ENCODE data around the gene SFMBT1. TPM values are rescaled to one million over a fixed set of nuclear protein-coding genes. Genes with fewer than 3 reads are reported as not detected.

SFMBT1 gene
- total and polyA plus RNA-seq, 2 donors (not counting 1 experiment from before 2014, with no cell fraction given), result 3.7 to 5.6 TPM

GRCh38 chr3:52983828-52984227 is 62.0 kb downstream of the SFMBT1 start:
- Histone ChIP-seq H3K9me3 (ENCODE audit: control insufficient read depth, insufficient read depth, low read depth, low read length) (no peaks in the 10 kb centered on the region), H3K27ac (ENCODE audit: insufficient read depth, low read length) (no peak overlapping the region), H3K9ac (ENCODE audit: insufficient read depth, low read length) (no peak overlapping the region), H3K4me3 (replicated peaks in 1 of 4; ENCODE audit: control extremely low read depth in 1 of 4, insufficient read depth in 1 of 4, low read depth in 3 of 4, low read length in 4 of 4) (no peak overlapping the region), H2AFZ (ENCODE audit: low read length) (no peak overlapping the region), H3K4me2 (ENCODE audit: extremely low read depth, insufficient read depth, low read length) (no peak overlapping the region), H3K36me3 (ENCODE audit: control insufficient read depth, insufficient read depth, low read length) (no peaks in the 10 kb centered on the region), H3K4me1 (ENCODE audit: control insufficient read depth, extremely low read depth, insufficient read depth, low read length) (no peaks in the 10 kb centered on the region), H4K20me1 (ENCODE audit: control insufficient read depth, extremely low read depth, insufficient read depth, low read length) (no peaks in the 10 kb centered on the region), H3K27me3 (ENCODE audit: control insufficient read depth, insufficient read depth, low read length) (no peaks in the 10 kb centered on the region), H3K79me2 (ENCODE audit: control insufficient read depth, insufficient read depth, low read length) (no peaks in the 10 kb centered on the region)
- DNase-seq (ENCODE audit: low read depth in 2 of 2), result no peak
- TF ChIP-seq CTCF (conservative IDR thresholded peaks at IDR 0.05 in 1 of 2, IDR thresholded peaks at IDR 0.05 in 1 of 2; ENCODE audit: low read depth in 1 of 2, low read length in 2 of 2), result no peak
- TF ChIP-seq EZH2 (IDR thresholded peaks at IDR 0.05; ENCODE audit: low read length, missing control alignments), result no peak

GRCh38 chr3:52983336-52983807 is 62.5 kb downstream of the SFMBT1 start:
- Histone ChIP-seq H4K20me1 (ENCODE audit: control insufficient read depth, extremely low read depth, insufficient read depth, low read length) (no peaks in the 10 kb centered on the region), H3K9ac (ENCODE audit: insufficient read depth, low read length) (no peak overlapping the region), H3K9me3 (ENCODE audit: control insufficient read depth, insufficient read depth, low read depth, low read length) (no peaks in the 10 kb centered on the region), H3K27ac (ENCODE audit: insufficient read depth, low read length) (no peak overlapping the region), H3K79me2 (ENCODE audit: control insufficient read depth, insufficient read depth, low read length) (no peaks in the 10 kb centered on the region), H3K4me2 (ENCODE audit: extremely low read depth, insufficient read depth, low read length) (no peak overlapping the region), H3K4me3 (replicated peaks in 1 of 4; ENCODE audit: control extremely low read depth in 1 of 4, insufficient read depth in 1 of 4, low read depth in 3 of 4, low read length in 4 of 4) (no peak overlapping the region), H3K36me3 (ENCODE audit: control insufficient read depth, insufficient read depth, low read length) (no peaks in the 10 kb centered on the region), H2AFZ (ENCODE audit: low read length) (no peak overlapping the region), H3K27me3 (ENCODE audit: control insufficient read depth, insufficient read depth, low read length) (no peaks in the 10 kb centered on the region), H3K4me1 (ENCODE audit: control insufficient read depth, extremely low read depth, insufficient read depth, low read length) (no peaks in the 10 kb centered on the region)
- no peak for DNase-seq (ENCODE audit: low read depth in 2 of 2)
- TF ChIP-seq EZH2 (IDR thresholded peaks at IDR 0.05; ENCODE audit: low read length, missing control alignments) (no peak), CTCF (conservative IDR thresholded peaks at IDR 0.05 in 1 of 2, IDR thresholded peaks at IDR 0.05 in 1 of 2; ENCODE audit: low read depth in 1 of 2, low read length in 2 of 2) (no peak)

GRCh38 chr3:52982839-52983238 is 63.0 kb downstream of the SFMBT1 start:
- H3K4me3 ChIP-seq (replicated peaks in 1 of 4; ENCODE audit: control extremely low read depth in 1 of 4, insufficient read depth in 1 of 4, low read depth in 3 of 4, low read length in 4 of 4), result no peak overlapping the region
- no peaks in the 10 kb centered on the region for H4K20me1 ChIP-seq (ENCODE audit: control insufficient read depth, extremely low read depth, insufficient read depth, low read length)
- no peak for TF ChIP-seq EZH2 (IDR thresholded peaks at IDR 0.05; ENCODE audit: low read length, missing control alignments)
- TF ChIP-seq CTCF (conservative IDR thresholded peaks at IDR 0.05 in 1 of 2, IDR thresholded peaks at IDR 0.05 in 1 of 2; ENCODE audit: low read depth in 1 of 2, low read length in 2 of 2), result no peak
- no peaks in the 10 kb centered on the region for H3K36me3 ChIP-seq (ENCODE audit: control insufficient read depth, insufficient read depth, low read length)
- no peak overlapping the region for H2AFZ ChIP-seq (ENCODE audit: low read length)
- no peaks in the 10 kb centered on the region for H3K4me1 ChIP-seq (ENCODE audit: control insufficient read depth, extremely low read depth, insufficient read depth, low read length)
- no peak overlapping the region for H3K4me2 ChIP-seq (ENCODE audit: extremely low read depth, insufficient read depth, low read length)
- H3K9ac ChIP-seq (ENCODE audit: insufficient read depth, low read length), result no peak overlapping the region
- no peak for DNase-seq (ENCODE audit: low read depth in 2 of 2)
- H3K27me3 ChIP-seq (ENCODE audit: control insufficient read depth, insufficient read depth, low read length), result no peaks in the 10 kb centered on the region
- H3K79me2 ChIP-seq (ENCODE audit: control insufficient read depth, insufficient read depth, low read length), result no peaks in the 10 kb centered on the region
- H3K9me3 ChIP-seq (ENCODE audit: control insufficient read depth, insufficient read depth, low read depth, low read length), result no peaks in the 10 kb centered on the region
- no peak overlapping the region for H3K27ac ChIP-seq (ENCODE audit: insufficient read depth, low read length)
